ENCODE results near the gene RFX3.

The RFX3 gene

GRCh38 chr9:3205421-3206095, 320.2 kb downstream of the RFX3 start:
- no peak for TF ChIP-seq CTCF (IDR thresholded peaks at IDR 0.05; ENCODE audit: low read depth, low read length)
- DNase-seq, result no peak
- Histone ChIP-seq H3K36me3 (no peaks in the 10 kb centered on the region), H3K4me3 (ENCODE audit: low read depth, low read length) (no peak overlapping the region), H3K27me3 (ENCODE audit: insufficient read depth, low read depth, severe bottlenecking) (peaks cover 2% of the 10 kb centered on the region), H3K9me3 (ENCODE audit: severe bottlenecking) (no peaks in the 10 kb centered on the region), H3K27ac (no peak overlapping the region)

- H3K27me3 ChIP-seq (ENCODE audit: insufficient read depth, low read depth, severe bottlenecking), result peaks cover 5% of the 10 kb centered on the region
- no peak for DNase-seq
- no peak for TF ChIP-seq CTCF (IDR thresholded peaks at IDR 0.05; ENCODE audit: low read depth, low read length)
These were observed 325.4 kb downstream of the RFX3 start for GRCh38 chr9:3200331-3200774.

GRCh38 chr9:3193791-3194190, 332.0 kb downstream of the RFX3 start:
- Histone ChIP-seq H3K36me3 (no peaks in the 10 kb centered on the region), H3K4me3 (ENCODE audit: low read depth, low read length) (no peak overlapping the region), H3K27me3 (ENCODE audit: insufficient read depth, low read depth, severe bottlenecking) (peaks cover 10% of the 10 kb centered on the region), H3K9me3 (ENCODE audit: severe bottlenecking) (no peaks in the 10 kb centered on the region), H3K27ac (no peak overlapping the region)
- DNase-seq, result no peak
- no peak for TF ChIP-seq CTCF (IDR thresholded peaks at IDR 0.05; ENCODE audit: low read depth, low read length)

More at GRCh38 chr9:3200331-3200774, 325.4 kb downstream of the RFX3 start:
- Histone ChIP-seq H3K36me3 (no peaks in the 10 kb centered on the region), H3K4me3 (ENCODE audit: low read depth, low read length) (no peak overlapping the region), H3K27ac (no peak overlapping the region), H3K9me3 (ENCODE audit: severe bottlenecking) (no peaks in the 10 kb centered on the region)

GRCh38 chr9:3191715-3192114, 334.1 kb downstream of the RFX3 start:
- TF ChIP-seq CTCF (IDR thresholded peaks at IDR 0.05; ENCODE audit: low read depth, low read length), result no peak
- no peak for DNase-seq
- H3K27ac ChIP-seq, result no peak overlapping the region

GRCh38 chr9:3189113-3189861, 336.5 kb downstream of the RFX3 start:
- no peak overlapping the region for H3K4me3 ChIP-seq (ENCODE audit: low read depth, low read length)
- H3K27ac ChIP-seq, result no peak overlapping the region
- peaks cover 11% of the 10 kb centered on the region for H3K27me3 ChIP-seq (ENCODE audit: insufficient read depth, low read depth, severe bottlenecking)
- no peak for DNase-seq
- H3K9me3 ChIP-seq (ENCODE audit: severe bottlenecking), result no peaks in the 10 kb centered on the region
- no peaks in the 10 kb centered on the region for H3K36me3 ChIP-seq
- no peak for TF ChIP-seq CTCF (IDR thresholded peaks at IDR 0.05; ENCODE audit: low read depth, low read length)

More at GRCh38 chr9:3191715-3192114, 334.1 kb downstream of the RFX3 start:
- Histone ChIP-seq H3K9me3 (ENCODE audit: severe bottlenecking) (no peaks in the 10 kb centered on the region), H3K27me3 (ENCODE audit: insufficient read depth, low read depth, severe bottlenecking) (peaks cover 7% of the 10 kb centered on the region), H3K36me3 (no peaks in the 10 kb centered on the region), H3K4me3 (ENCODE audit: low read depth, low read length) (no peak overlapping the region)

Measured in WERI-Rb-1 (cell line).